AG10803 (cell line): ENCODE measurements around the gene OMD.

Experiments used
- DNase-seq: peaks from one replicate; pipeline ENCODE4 v3.0.0; 2010; ENCODE audit warnings: low read depth
- H3K4me3 ChIP-seq: 2 replicates; pipeline ENCODE4 v1.5.1; 2011; ENCODE audit warnings: mild to moderate bottlenecking, low read length, control low read depth
- CTCF ChIP-seq: conservative IDR thresholded peaks from 2 replicates; pipeline ENCODE4 v1.5.1; 2011; ENCODE audit warnings: mild to moderate bottlenecking, low read length, control low read depth, inconsistent platforms

Gene OMD

DNA sequence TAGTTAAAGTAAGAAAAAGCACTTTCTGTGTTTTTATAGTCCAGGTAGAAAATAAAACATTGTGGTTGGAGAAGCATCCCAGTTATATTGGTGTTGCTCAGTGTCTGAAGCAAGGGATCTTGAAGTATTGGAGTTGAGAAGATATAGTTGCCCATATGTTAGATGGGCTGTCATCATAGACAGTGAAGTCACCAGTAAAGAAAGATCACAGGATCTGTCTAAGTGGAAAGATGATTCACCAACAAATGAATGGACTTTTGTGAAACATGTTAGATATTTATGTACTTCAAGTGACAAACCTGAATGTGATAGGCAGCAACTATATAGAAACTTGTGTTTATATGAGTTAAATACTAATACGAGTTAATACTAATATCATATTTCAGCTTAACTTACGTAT is 31.6 kb downstream of the OMD start:
- no peak for TF ChIP-seq CTCF
- no peak overlapping the region for H3K4me3 ChIP-seq
- no peak for DNase-seq

DNA sequence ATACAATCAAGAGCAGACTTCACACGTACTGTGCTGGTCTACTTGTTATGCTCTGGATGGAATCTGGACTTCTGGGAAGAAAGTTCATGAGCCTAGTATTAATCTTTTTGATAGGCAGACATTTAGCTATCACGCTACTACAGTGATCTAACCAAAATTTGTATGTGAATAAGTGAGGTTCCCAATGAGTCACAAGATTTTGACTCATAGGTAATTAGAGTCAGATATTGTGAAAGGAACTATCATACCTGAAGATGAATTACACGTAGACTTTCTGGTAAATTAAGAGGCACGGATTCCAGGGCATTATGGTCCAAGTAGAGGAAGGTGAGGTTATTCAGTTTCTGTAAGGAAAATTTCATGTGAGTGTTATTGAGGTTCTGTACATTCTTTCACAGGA is 38.3 kb downstream of the OMD start:
- peak; percentile 3 for DNase-seq
- no peak for TF ChIP-seq CTCF
- no peak overlapping the region for H3K4me3 ChIP-seq

GRCh38 chr9:92385477-92385876 is 38.8 kb downstream of the OMD start:
- no peak overlapping the region for H3K4me3 ChIP-seq
- TF ChIP-seq CTCF, result no peak
- DNase-seq, result no peak

DNA sequence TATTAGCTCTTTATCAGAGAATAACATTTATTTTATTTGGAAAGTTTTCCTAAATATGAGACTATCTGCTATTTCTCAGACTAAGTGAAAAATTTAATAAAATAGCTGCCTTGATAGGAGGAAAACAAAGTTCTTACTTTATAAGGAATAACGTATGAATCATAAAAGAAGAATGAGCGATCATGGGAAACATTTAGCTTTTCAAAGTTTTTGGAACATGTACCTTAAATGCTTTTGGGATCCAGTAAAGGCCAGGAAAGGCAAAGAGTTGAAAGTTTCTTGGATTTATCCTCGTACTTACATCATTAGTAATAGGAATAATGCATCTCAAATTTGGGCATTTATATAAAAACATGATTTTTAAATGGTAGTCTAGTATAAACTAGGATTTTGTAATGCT is 39.3 kb downstream of the OMD start:
- H3K4me3 ChIP-seq, result no peak overlapping the region
- TF ChIP-seq CTCF, result no peak
- peak; percentile 9 for DNase-seq

- no peak for TF ChIP-seq CTCF
- DNase-seq, result peak; percentile 6
- no peak overlapping the region for H3K4me3 ChIP-seq
Measured at GRCh38 chr9:92384375-92384774, 39.9 kb downstream of the OMD start.

DNA sequence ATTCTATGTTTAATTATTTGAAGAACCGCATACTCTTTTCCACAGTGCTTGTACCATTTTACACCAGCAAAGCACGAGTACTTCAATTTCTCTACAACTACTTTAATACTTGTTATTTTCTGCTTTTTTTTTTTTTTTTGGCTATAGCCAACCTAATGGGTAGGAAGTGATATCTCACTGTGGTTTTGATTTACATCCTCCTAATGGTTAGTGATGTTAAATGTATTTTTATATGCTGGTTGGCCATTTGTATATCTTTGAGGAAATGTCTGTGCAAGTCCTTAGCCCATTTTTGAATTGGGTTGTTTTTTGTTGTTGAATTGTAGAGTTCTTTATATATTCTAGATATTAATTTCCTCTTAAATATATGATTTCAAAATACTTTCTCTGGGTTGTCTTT is 42.5 kb downstream of the OMD start:
- no peak for DNase-seq
- no peak for TF ChIP-seq CTCF
- no peak overlapping the region for H3K4me3 ChIP-seq

- no peak for DNase-seq
- TF ChIP-seq CTCF, result no peak
- no peak overlapping the region for H3K4me3 ChIP-seq
Measured at GRCh38 chr9:92380603-92381002, 43.7 kb downstream of the OMD start.
